Measurements from ENCODE around the gene TMEM145. TPM values are rescaled to one million over a fixed set of nuclear protein-coding genes. Genes with fewer than 3 reads are reported as not detected.
"Not testable (repeated sequence)": the region's sequence is repeated elsewhere in the genome, so short reads cannot be mapped to it uniquely, and the experiment has no call there.

Gene TMEM145
- total RNA-seq, 2 donors from 2014 or later, result 0.50 to 1.6 TPM

GRCh38 chr19:42339126-42339860, 26.2 kb downstream of the TMEM145 start:
- not testable (repeated sequence) for H3K27me3 Mint-ChIP-seq; H3K4me3 Mint-ChIP-seq; ATAC-seq (replicated peaks); H3K9me3 Mint-ChIP-seq; H3K27ac Mint-ChIP-seq; H3K36me3 Mint-ChIP-seq (ENCODE audit: low read depth); H3K4me1 Mint-ChIP-seq

GRCh38 chr19:42339922-42340321, 26.8 kb downstream of the TMEM145 start:
- H3K36me3 Mint-ChIP-seq (ENCODE audit: low read depth); ATAC-seq (replicated peaks); H3K27me3 Mint-ChIP-seq; H3K9me3 Mint-ChIP-seq; H3K27ac Mint-ChIP-seq; H3K4me3 Mint-ChIP-seq; H3K4me1 Mint-ChIP-seq: not testable (repeated sequence)

GRCh38 chr19:42343344-42344110, 30.4 kb downstream of the TMEM145 start:
- Mint-ChIP-seq H3K36me3 (ENCODE audit: low read depth) (no peaks in the 10 kb centered on the region), H3K27ac (no peak overlapping the region), H3K4me3 (no peak overlapping the region), H3K4me1 (no peaks in the 10 kb centered on the region), H3K9me3 (no peaks in the 10 kb centered on the region), H3K27me3 (no peaks in the 10 kb centered on the region)
- ATAC-seq (replicated peaks), result no peak

GRCh38 chr19:42344336-42344893, 31.3 kb downstream of the TMEM145 start:
- H3K27me3 Mint-ChIP-seq, result no peaks in the 10 kb centered on the region
- H3K4me1 Mint-ChIP-seq, result no peaks in the 10 kb centered on the region
- H3K27ac Mint-ChIP-seq, result no peak overlapping the region
- no peaks in the 10 kb centered on the region for H3K9me3 Mint-ChIP-seq
- H3K36me3 Mint-ChIP-seq (ENCODE audit: low read depth), result no peaks in the 10 kb centered on the region
- no peak for ATAC-seq (replicated peaks)
- H3K4me3 Mint-ChIP-seq, result no peak overlapping the region

GRCh38 chr19:42345191-42345812, 32.2 kb downstream of the TMEM145 start:
- Mint-ChIP-seq H3K4me3 (no peak overlapping the region), H3K4me1 (no peaks in the 10 kb centered on the region), H3K27ac (no peak overlapping the region), H3K36me3 (ENCODE audit: low read depth) (no peaks in the 10 kb centered on the region), H3K9me3 (no peaks in the 10 kb centered on the region), H3K27me3 (no peaks in the 10 kb centered on the region)
- no peak for ATAC-seq (replicated peaks)

GRCh38 chr19:42348211-42348610, 35.1 kb downstream of the TMEM145 start:
- H3K27ac Mint-ChIP-seq, result no peak overlapping the region
- no peak for ATAC-seq (replicated peaks)
- H3K4me3 Mint-ChIP-seq, result no peak overlapping the region
- peaks cover 4% of the 10 kb centered on the region for H3K4me1 Mint-ChIP-seq
- no peaks in the 10 kb centered on the region for H3K27me3 Mint-ChIP-seq
- H3K9me3 Mint-ChIP-seq, result no peaks in the 10 kb centered on the region
- H3K36me3 Mint-ChIP-seq (ENCODE audit: low read depth), result no peaks in the 10 kb centered on the region

GRCh38 chr19:42349378-42350107, 36.4 kb downstream of the TMEM145 start:
- no peaks in the 10 kb centered on the region for H3K9me3 Mint-ChIP-seq
- H3K27me3 Mint-ChIP-seq, result no peaks in the 10 kb centered on the region
- peaks cover 4% of the 10 kb centered on the region for H3K4me1 Mint-ChIP-seq
- no peaks in the 10 kb centered on the region for H3K36me3 Mint-ChIP-seq (ENCODE audit: low read depth)
- no peak overlapping the region for H3K27ac Mint-ChIP-seq
- no peak for ATAC-seq (replicated peaks)
- H3K4me3 Mint-ChIP-seq, result no peak overlapping the region

- Mint-ChIP-seq H3K9me3 (no peaks in the 10 kb centered on the region), H3K4me3 (no peak overlapping the region), H3K27ac (no peak overlapping the region), H3K36me3 (ENCODE audit: low read depth) (no peaks in the 10 kb centered on the region), H3K4me1 (peaks cover 4% of the 10 kb centered on the region), H3K27me3 (no peaks in the 10 kb centered on the region)
- ATAC-seq (replicated peaks), result no peak
Observed at GRCh38 chr19:42350417-42350816, 37.3 kb downstream of the TMEM145 start.

- H3K27me3 Mint-ChIP-seq, result no peaks in the 10 kb centered on the region
- no peaks in the 10 kb centered on the region for H3K9me3 Mint-ChIP-seq
- H3K4me3 Mint-ChIP-seq, result no peak overlapping the region
- no peak overlapping the region for H3K27ac Mint-ChIP-seq
- peaks cover 4% of the 10 kb centered on the region for H3K4me1 Mint-ChIP-seq
- no peak for ATAC-seq (replicated peaks)
- no peaks in the 10 kb centered on the region for H3K36me3 Mint-ChIP-seq (ENCODE audit: low read depth)
Observed at GRCh38 chr19:42351079-42351735, 38.1 kb downstream of the TMEM145 start.

- peak overlapping the region; percentile 36 for H3K27ac Mint-ChIP-seq
Observed at GRCh38 chr19:42352301-42353259, 39.5 kb downstream of the TMEM145 start.

GRCh38 chr19:42353341-42354015, 40.4 kb downstream of the TMEM145 start:
- Mint-ChIP-seq H3K27ac (peak overlapping the region; percentile 25), H3K4me1 (peaks cover 4% of the 10 kb centered on the region), H3K27me3 (no peaks in the 10 kb centered on the region), H3K9me3 (no peaks in the 10 kb centered on the region), H3K4me3 (no peak overlapping the region), H3K36me3 (ENCODE audit: low read depth) (no peaks in the 10 kb centered on the region)
- no peak for ATAC-seq (replicated peaks)

More at GRCh38 chr19:42352301-42353259, 39.5 kb downstream of the TMEM145 start:
- peak; percentile 44 for ATAC-seq (replicated peaks)
- no peaks in the 10 kb centered on the region for H3K9me3 Mint-ChIP-seq
- no peaks in the 10 kb centered on the region for H3K36me3 Mint-ChIP-seq (ENCODE audit: low read depth)
- no peaks in the 10 kb centered on the region for H3K27me3 Mint-ChIP-seq
- peaks cover 4% of the 10 kb centered on the region for H3K4me1 Mint-ChIP-seq
- no peak overlapping the region for H3K4me3 Mint-ChIP-seq

- Mint-ChIP-seq H3K27ac (no peak overlapping the region), H3K27me3 (no peaks in the 10 kb centered on the region), H3K36me3 (ENCODE audit: low read depth) (no peaks in the 10 kb centered on the region), H3K4me3 (no peak overlapping the region), H3K4me1 (peaks cover 4% of the 10 kb centered on the region), H3K9me3 (no peaks in the 10 kb centered on the region)
- ATAC-seq (replicated peaks), result no peak
Observed at GRCh38 chr19:42355896-42356295, 42.8 kb downstream of the TMEM145 start.

All from activated T-helper 17 cell treated with anti-CD3 and anti-CD28 coated beads, Interleukin-2, amount 50 U/mL, for 72 hours (primary cell).